Epithelial cell of alveolus of lung (primary cell): ENCODE measurements around the gene FABP1. TPM values are rescaled to one million over a fixed set of nuclear protein-coding genes. Genes with fewer than 3 reads are reported as not detected.

Experiments used
- total RNA-seq: library from RNA; depleted of rRNA; stranded (reverse); fragments of >200 nt; gene quantifications from 2 replicates; pipeline ENCODE4 v1.2.1, GENCODE V29; 2015

Gene FABP1
- total RNA-seq: not detected in 2 replicates

GRCh38 chr2:88127888-88128653 is at the start of gene FABP1:
FABP1 (minus strand) TSS chr2:88128062; CDS start chr2:88128017, 45 bp downstream.

Other genes with a start within 250 kb of the FABP1 start
- not detected in 2 replicates for gene RNU2-63P, start 111.5 kb downstream of the FABP1 start, total RNA-seq
- gene KRCC1, start 72.3 kb downstream of the FABP1 start, total RNA-seq: 15.6 and 20.7 TPM in 2 replicates
- gene SMYD1, start 60.2 kb downstream of the FABP1 start, total RNA-seq: 0.64 TPM in 1 of 2 replicates, not detected in the other
- gene THNSL2, start 42.3 kb upstream of the FABP1 start, total RNA-seq: 5.3 TPM in 1 of 2 replicates, not detected in the other